MV-4-11 (cell line): ENCODE results near the gene SEPTIN8.
"Not testable (repeated sequence)": the region's sequence is repeated elsewhere in the genome, so short reads cannot be mapped to it uniquely, and the experiment has no call there.

ENCODE experiments used
- DNase-seq: peaks from one replicate; lab custom pipeline; 2025; lab: John Stamatoyannopoulos, UW

Gene SEPTIN8

DNA sequence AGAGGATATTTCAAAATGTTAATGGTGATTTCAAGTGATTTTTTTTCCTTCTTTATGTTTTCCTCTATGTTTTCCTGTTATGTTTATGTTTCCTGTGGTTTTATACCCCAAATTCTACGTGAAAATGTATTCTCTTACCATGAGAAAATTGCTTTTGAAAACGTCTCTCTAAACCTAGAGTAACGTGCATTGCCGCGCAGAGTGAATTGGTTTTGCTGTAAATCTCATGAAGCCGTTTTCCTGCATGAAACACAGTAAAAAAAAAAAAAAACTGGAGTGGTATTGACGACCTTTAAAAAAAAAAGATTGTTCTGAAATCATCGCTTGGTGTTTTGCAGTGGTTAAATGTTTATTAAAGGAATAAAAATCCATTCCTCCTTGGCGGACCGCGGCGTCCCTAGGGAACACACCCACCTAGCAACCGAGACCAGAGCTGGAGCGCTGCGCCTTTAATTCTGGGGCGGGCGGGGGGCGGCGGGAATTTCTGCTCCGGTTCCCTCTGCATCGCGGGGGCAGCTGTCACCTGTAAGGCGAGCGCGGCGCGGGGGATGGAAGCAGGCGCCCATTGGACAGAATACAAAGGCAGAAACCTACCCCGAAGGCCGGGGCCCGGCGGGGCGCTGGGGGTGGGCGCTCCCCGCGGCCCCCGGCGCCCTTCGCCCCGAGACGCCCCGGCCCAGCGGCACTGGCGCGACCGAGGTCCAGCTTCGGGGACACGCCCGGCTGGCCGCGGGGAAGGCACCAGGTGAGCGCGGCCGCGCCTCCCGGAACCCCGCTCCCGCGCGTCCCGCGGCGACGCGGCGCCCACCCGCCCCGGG lies 36.0 kb upstream of the SEPTIN8 start, which contains the start of gene SOWAHA:
Gene SOWAHA, plus strand, starts transcription at position 522 of the 818 bp plus-strand sequence. CDS start 320 bp downstream, outside the sequence.
- DNase-seq, result no peak

DNA sequence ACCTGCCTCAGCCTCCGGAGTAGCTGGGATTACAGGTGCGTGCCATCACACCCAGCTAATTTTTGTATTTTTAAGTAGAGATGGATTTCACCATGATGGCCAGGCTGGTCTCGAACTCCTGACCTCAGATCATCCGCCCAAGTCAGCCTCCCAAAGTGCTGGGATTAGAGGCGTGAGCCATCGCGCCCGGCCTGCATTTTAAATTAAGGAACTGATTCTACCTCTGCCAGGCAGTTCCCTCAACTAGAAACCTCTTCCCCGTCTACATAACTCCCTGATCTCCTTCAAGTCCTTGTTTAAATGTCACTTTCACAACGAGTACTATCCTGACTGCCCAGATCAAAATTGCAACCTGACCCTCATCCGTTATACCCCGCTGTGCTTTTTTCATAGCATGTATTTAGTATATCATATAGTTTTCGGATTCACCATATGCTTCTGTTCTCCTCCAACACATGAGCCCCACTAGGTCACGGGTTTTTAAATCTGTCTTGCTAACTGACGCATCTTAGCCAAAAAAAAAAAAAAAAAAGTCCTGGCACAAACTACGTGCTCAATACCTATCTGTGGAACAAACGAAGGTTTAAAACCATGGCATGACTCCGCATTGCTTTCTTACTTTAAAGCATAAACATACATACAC lies 35.2 kb upstream of the SEPTIN8 start:
- peak; percentile 94 for DNase-seq

GRCh38 chr5:132810605-132811004 lies 33.6 kb upstream of the SEPTIN8 start:
- DNase-seq, result no peak

DNA sequence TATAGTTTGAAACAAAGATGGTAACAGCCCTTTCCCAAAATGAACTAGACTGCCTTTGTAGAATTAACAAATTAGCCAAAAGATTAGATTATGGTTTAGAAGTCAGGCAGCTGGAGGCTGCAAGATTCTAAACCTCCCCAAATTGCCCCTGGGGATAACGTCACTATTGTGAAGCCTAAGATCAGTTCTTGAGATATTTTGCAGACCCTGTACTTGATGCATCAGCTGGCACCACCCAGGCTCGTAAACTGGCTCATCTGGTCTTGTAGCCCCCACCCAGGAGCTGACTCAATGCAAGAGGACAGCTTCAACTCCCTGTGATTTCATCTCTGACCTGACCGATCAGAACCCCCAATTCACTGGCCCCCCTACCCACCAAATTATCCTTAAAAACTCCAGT lies 31.8 kb upstream of the SEPTIN8 start:
- no peak for DNase-seq

DNA sequence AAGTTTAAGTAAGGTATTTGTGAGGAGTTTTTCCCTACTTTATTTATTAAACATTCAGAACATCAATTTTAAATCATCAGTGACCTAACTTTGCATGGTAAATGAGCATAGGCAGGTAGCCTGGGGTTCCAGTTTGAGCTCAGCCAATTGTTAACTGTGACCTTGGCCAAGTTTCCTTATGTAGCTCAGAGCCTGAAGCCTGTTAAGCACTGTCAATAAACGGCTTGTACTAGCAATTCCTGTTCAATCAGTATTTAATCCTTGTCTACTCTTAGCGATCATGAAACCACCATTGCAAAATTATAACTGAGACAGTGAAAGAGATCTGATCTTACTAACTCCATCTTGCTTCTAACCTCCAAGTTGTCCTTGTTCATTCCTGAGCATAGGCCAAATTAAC lies 31.4 kb upstream of the SEPTIN8 start:
- no peak for DNase-seq

- no peak for DNase-seq
These were observed 30.3 kb upstream of the SEPTIN8 start for GRCh38 chr5:132807163-132807838.

- not testable (repeated sequence) for DNase-seq
These were observed 29.7 kb upstream of the SEPTIN8 start for GRCh38 chr5:132806804-132807162.

GRCh38 chr5:132805872-132806271 lies 28.8 kb upstream of the SEPTIN8 start:
- not testable (repeated sequence) for DNase-seq

GRCh38 chr5:132804219-132804618 lies 27.2 kb upstream of the SEPTIN8 start:
- DNase-seq, result peak; percentile 5

GRCh38 chr5:132802685-132803066 lies 25.6 kb upstream of the SEPTIN8 start:
- not testable (repeated sequence) for DNase-seq

GRCh38 chr5:132802044-132802684 lies 25.1 kb upstream of the SEPTIN8 start:
- DNase-seq, result no peak

- DNase-seq, result no peak
These were observed 23.5 kb upstream of the SEPTIN8 start for GRCh38 chr5:132800545-132800944.

- no peak for DNase-seq
These were observed 22.4 kb upstream of the SEPTIN8 start for GRCh38 chr5:132799392-132799791.

DNA sequence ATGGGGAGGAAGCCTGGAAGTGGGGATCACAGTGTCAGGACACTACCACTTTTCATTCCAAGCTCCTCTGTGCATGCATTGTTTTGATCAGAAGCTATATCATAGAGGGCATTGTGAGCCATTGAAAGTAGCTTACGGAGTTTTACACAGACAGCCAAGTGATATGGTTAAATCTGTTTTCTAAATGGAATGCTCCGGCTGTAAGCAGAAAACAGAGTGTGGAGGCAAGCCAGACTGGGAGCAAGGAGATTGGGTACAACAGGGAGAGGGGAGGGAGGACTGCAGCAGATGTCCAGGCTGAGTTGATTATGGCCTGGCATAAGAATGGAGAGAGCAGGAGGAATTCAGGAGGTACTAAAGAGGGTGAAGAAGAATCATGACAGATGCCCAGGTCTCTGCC lies 20.6 kb upstream of the SEPTIN8 start:
- no peak for DNase-seq

- no peak for DNase-seq
These were observed 14.0 kb upstream of the SEPTIN8 start for GRCh38 chr5:132791026-132791425.

DNA sequence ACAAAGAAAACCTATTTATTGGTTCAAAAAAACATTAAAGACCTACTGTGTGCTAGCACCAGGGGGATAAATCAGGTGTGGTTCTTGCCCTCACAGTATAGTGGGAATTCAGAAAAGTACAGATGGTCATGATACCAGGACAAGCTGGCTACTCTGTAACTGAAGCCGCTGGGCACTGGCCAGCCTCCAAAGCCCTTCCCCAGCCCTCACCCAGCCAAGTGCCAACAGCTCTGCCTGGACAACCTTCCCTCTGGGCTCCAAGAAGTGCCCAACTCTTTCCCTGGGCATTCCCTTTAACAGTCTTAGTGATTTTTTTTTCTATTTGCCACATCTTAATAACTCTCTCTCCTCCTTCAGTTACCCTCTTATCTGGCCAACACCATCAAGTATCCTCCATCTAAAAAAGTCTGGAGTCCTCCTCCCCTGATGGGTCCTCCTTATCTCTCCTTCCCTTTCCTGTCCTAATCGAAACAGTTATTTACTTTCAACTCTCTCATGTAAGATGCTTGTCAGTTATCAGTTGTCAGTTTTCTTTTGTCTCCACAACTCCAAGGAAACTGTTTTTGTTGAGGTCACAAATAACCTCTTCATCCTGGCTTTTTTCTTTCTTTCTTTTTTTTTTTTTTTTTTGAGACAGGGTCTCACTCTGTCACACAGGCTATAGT lies 13.3 kb upstream of the SEPTIN8 start:
- DNase-seq, result no peak

DNA sequence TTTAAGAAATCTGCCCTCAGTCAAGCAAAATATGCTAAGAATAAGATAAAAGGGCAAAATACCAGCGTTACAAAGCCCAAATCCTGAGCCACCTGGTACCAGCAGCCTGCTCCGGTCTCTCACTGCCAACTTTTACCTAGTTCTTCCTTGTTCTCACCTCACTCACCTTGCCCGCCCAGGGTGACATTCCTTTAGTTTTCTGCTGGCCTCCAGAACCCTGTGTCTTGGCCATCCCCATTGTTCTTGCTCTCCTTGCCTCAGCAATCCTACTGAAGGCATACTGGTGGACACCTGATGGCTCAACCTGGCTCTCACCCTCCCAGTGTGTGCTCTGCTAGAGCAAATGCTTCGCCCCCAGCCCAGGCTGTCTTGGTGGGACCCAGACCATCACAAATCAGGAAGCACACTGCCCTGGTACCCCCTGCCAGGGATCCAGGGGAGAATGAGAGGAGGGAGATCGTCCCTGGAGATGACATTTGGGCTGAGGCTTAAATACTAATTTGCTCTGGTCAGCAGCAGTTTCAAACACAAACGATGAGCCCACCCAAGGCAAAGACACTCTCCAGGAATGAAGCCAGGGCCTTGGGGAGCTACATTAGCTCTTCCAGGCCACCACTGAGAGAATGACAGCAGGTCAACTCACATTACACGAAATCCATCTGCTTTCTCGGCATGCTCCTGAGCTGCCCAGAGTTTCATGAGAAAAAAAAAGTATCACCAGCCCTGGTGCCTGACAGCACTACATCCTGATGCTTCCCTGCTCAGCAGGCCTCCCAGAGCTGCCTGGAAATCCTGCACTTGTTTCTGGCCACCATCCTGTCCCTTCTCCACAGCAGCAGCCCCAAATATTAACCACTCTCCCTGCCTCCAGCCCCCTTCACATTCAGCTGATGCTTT lies 12.2 kb upstream of the SEPTIN8 start:
- no peak for DNase-seq

DNA sequence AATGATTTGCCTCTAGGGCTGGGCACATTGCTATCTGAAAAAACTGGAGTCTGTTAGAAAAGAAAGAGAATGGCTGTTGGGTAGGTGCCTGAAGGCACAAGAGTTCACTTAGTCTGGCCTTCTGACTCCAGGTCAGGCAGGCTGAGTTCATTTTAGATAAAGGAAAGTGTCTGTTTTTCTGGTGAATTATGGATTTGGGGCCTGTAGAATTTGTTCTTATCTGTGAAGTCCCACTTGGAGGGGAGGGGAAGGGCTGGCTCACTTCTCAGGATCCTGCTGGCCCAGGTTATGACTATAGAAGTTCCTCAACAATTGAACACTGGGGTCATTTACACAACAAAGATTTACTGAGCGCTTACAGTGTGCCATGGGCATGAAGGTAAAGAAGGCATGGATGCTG lies 11.5 kb upstream of the SEPTIN8 start:
- DNase-seq, result no peak

DNA sequence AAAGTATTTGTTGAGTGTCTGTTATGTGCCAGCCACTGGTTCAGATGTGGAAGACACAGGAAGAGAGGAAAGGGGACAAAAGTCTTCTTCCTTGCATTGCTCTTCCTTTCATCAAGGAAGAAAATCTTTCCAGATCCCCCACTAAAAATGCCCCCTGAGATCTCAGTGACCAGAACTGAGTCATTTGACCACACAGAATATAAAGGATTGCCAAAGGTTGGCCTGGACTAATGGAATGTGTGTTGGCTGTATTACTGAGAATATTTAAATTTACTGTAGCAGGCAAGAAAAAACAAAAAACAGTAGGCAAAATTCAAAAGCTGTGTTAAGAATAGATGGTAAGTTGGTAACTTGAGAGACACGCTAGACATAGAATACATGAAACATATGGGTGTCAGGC lies 10.0 kb upstream of the SEPTIN8 start:
- no peak for DNase-seq

DNA sequence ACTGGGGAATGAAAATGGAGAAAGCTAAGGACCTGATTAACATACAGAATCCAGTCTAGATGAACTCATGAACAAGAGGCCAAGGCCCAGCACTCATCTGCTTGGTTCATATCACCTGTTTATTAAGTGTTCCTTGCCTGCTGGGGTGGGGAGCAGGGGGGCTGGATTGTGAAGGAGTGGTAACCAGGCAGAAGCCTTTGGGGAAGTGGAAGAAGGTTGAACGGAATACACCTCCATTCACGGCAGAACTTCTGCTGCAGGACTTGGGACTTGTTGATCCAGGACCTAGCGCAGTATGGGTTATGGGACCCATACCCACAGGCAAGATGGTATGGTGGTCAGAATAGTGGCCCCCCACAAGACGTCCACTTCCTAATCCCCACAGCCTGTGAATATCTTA lies 8.8 kb upstream of the SEPTIN8 start:
- DNase-seq, result no peak

DNA sequence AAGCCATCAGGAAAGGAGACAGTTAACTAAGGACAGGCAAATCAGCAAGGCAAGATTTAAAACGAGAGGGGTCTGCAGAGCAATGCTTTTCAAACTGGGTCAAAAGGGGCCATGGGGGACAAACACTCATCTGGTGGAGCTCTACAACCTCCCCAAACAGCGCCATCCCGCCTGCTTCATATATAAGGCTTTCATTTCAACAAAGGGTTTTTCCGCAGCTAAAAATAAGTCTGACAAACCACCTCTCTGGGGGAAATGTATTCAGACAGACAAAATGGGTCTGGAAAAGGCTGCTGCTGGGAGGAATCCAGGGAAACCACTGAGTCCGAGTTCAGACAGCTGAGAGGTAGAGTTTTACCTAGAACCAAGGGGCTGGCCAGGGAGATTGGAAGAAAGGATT lies 8.3 kb upstream of the SEPTIN8 start:
- DNase-seq, result peak; percentile 6
